ENCODE data around the gene NPM1. TPM values are rescaled to one million over a fixed set of nuclear protein-coding genes. Genes with fewer than 3 reads are reported as not detected.
"Not testable (repeated sequence)": the region's sequence is repeated elsewhere in the genome, so short reads cannot be mapped to it uniquely, and the experiment has no call there.

The NPM1 gene
- total RNA-seq, 4 donors from 2014 or later = 435 to 1,440 (median 518) TPM

GRCh38 chr5:171379961-171380360, 7.7 kb upstream of the NPM1 start:
- WGBS, 2 donors = 85 to 95% methylated on average over 7 of the region's 7 CpGs
- no peak for TF ChIP-seq CTCF (IDR thresholded peaks at IDR 0.05)
- no peak for TF ChIP-seq POLR2A (IDR thresholded peaks at IDR 0.05)
- peak in 1 of 2 donors; percentile 72 for DNase-seq (ENCODE audit: low spot score in 2 of 2)
- no peak overlapping the region for H3K4me3 ChIP-seq (ENCODE audit: low read depth, poor library complexity, severe bottlenecking)
- intact Hi-C loops (cut with DNase I; ENCODE audit: low total_unique reads) = no loop called here

- H3K4me3 ChIP-seq (ENCODE audit: low read depth, poor library complexity, severe bottlenecking); intact Hi-C loops (cut with DNase I; ENCODE audit: low total_unique reads): not testable (repeated sequence)
- peak in 1 of 2 donors; percentile 39 for DNase-seq (ENCODE audit: low spot score in 2 of 2)
- WGBS, 2 donors = 88 to 91% methylated on average over 9 of the region's 9 CpGs
Observed at GRCh38 chr5:171384416-171384815, 3.2 kb upstream of the NPM1 start.

- DNase-seq (ENCODE audit: low spot score in 2 of 2) = peak in 1 of 2 donors; percentile 26
- intact Hi-C loops (cut with DNase I; ENCODE audit: low total_unique reads); H3K4me3 ChIP-seq (ENCODE audit: low read depth, poor library complexity, severe bottlenecking): not testable (repeated sequence)
- WGBS, 2 donors = 88 to 89% methylated on average over 3 of the region's 3 CpGs
Observed at GRCh38 chr5:171384999-171385398, 2.6 kb upstream of the NPM1 start.

- H3K4me3 ChIP-seq (ENCODE audit: low read depth, poor library complexity, severe bottlenecking) = no peak overlapping the region
- DNase-seq (ENCODE audit: low spot score in 2 of 2) = peak in 1 of 2 donors; percentile 75
- TF ChIP-seq POLR2A (IDR thresholded peaks at IDR 0.05) (no peak), CTCF (IDR thresholded peaks at IDR 0.05) (no peak)
- 95 to 96% methylated on average over 25 of the region's 25 CpGs for WGBS, 2 donors
- intact Hi-C loops (cut with DNase I; ENCODE audit: low total_unique reads) = no loop called here
Observed at GRCh38 chr5:171386006-171386671, 1.5 kb upstream of the NPM1 start.

- peak in 1 of 2 donors; percentile 52 for DNase-seq (ENCODE audit: low spot score in 2 of 2)
- 8 to 11% methylated on average over 20 of the region's 20 CpGs for WGBS, 2 donors
- TF ChIP-seq POLR2A (IDR thresholded peaks at IDR 0.05) (no peak), CTCF (IDR thresholded peaks at IDR 0.05) (no peak)
- intact Hi-C loops (cut with DNase I; ENCODE audit: low total_unique reads) = no loop called here
- peak overlapping the region; percentile 55 for H3K4me3 ChIP-seq (ENCODE audit: low read depth, poor library complexity, severe bottlenecking)
Observed at GRCh38 chr5:171386861-171387344, 746 bp upstream of the NPM1 start.

- WGBS, 2 donors = 0 to 1% methylated on average over 35 to 49 of the region's 56 CpGs
- peak overlapping the region; percentile 76 for H3K4me3 ChIP-seq (ENCODE audit: low read depth, poor library complexity, severe bottlenecking)
- intact Hi-C loops (cut with DNase I; ENCODE audit: low total_unique reads) = no loop called here
- TF ChIP-seq CTCF (IDR thresholded peaks at IDR 0.05) = no peak
- TF ChIP-seq POLR2A (IDR thresholded peaks at IDR 0.05) = no peak
- peak; percentile 75 to 96 for DNase-seq (ENCODE audit: low spot score in 2 of 2)
Observed at GRCh38 chr5:171387970-171388815, 544 bp downstream of the NPM1 start.

All from lower leg skin (tissue), 4 donors.